SK-N-MC (cell line): ENCODE measurements around the gene CAPN13.

Experiments
- EZH2 ChIP-seq: fragments of 200-600 bp; sonication (generic); IDR thresholded peaks from one replicate; pipeline ENCODE4 v1.6.1; 2017; ENCODE audit warnings: antibody characterized with exemption
- FOXP2 ChIP-seq: optimal IDR thresholded peaks from 2 replicates; pipeline ENCODE3; 2011; ENCODE audit warnings: mild to moderate bottlenecking, moderate library complexity; ENCODE audit not compliant: insufficient read depth; ENCODE audit errors: extremely low read length, control extremely low read depth
- POLR2AphosphoS5 ChIP-seq: IDR thresholded peaks from 2 replicates; pipeline ENCODE4 v1.6.1; 2012; ENCODE audit warnings: mild to moderate bottlenecking, low read depth, low read length, borderline replicate concordance

DNA sequence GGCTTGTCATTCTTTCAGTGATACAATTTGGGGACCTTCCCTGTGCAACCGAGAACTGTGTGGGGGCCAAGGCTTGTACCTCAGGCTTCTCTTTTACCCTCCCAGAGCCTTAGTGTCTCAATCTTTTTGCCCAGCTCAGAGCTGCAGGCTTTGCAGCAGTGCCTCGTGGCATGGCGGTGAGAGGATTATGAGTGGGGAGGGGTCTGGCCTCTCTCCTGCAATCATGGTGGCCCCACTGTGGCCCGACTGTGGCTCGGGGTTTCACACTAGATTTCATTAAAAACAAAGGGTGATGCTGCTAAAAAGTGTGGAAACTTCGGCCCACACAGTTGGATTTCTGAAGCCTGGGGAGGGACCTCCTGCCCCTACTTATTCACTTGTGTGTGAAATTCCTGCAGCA, 75.5 kb downstream of the CAPN13 start:
- TF ChIP-seq POLR2AphosphoS5 (no peak), EZH2 (no peak), FOXP2 (no peak)
